Right forelimb (tissue), 1 donor: ENCODE measurements around the gene ANK3.

ENCODE experiments used
- DNase-seq: peaks from one replicate; pipeline ENCODE4 v3.0.0-alpha.2; 2018

Gene ANK3

GRCh38 chr10:60021361-60021760 lies 368.3 kb downstream of the ANK3 start:
- no peak for DNase-seq

- no peak for DNase-seq
Measured at GRCh38 chr10:60016794-60017193, 372.9 kb downstream of the ANK3 start.

GRCh38 chr10:60009710-60010383 lies 379.8 kb downstream of the ANK3 start:
- DNase-seq: no peak

- DNase-seq: no peak
Measured at GRCh38 chr10:60009276-60009675, 380.4 kb downstream of the ANK3 start.

GRCh38 chr10:60008816-60009215 lies 380.9 kb downstream of the ANK3 start:
- no peak for DNase-seq

GRCh38 chr10:60006062-60006461 lies 383.6 kb downstream of the ANK3 start:
- no peak for DNase-seq

GRCh38 chr10:60003651-60004523 lies 385.8 kb downstream of the ANK3 start:
- DNase-seq: no peak

- no peak for DNase-seq
Measured at GRCh38 chr10:60000747-60001146, 388.9 kb downstream of the ANK3 start.

- no peak for DNase-seq
Measured at GRCh38 chr10:59997827-59998525, 391.7 kb downstream of the ANK3 start.

- no peak for DNase-seq
Measured at GRCh38 chr10:59995862-59996261, 393.8 kb downstream of the ANK3 start.

- DNase-seq: no peak
Measured at GRCh38 chr10:59993931-59994330, 395.7 kb downstream of the ANK3 start.

- no peak for DNase-seq
Measured at GRCh38 chr10:59991661-59992060, 398.0 kb downstream of the ANK3 start.

GRCh38 chr10:59991117-59991516 lies 398.6 kb downstream of the ANK3 start:
- DNase-seq: no peak

- no peak for DNase-seq
Measured at GRCh38 chr10:59985639-59986038, 404.0 kb downstream of the ANK3 start.

GRCh38 chr10:59984415-59984814 lies 405.3 kb downstream of the ANK3 start:
- DNase-seq: no peak

GRCh38 chr10:59980356-59980755 lies 409.3 kb downstream of the ANK3 start:
- no peak for DNase-seq

GRCh38 chr10:59977486-59977885 lies 412.2 kb downstream of the ANK3 start:
- DNase-seq: no peak

GRCh38 chr10:59976909-59977308 lies 412.8 kb downstream of the ANK3 start:
- DNase-seq: no peak
